Measurements from ENCODE around the gene MPPED1.

DNA sequence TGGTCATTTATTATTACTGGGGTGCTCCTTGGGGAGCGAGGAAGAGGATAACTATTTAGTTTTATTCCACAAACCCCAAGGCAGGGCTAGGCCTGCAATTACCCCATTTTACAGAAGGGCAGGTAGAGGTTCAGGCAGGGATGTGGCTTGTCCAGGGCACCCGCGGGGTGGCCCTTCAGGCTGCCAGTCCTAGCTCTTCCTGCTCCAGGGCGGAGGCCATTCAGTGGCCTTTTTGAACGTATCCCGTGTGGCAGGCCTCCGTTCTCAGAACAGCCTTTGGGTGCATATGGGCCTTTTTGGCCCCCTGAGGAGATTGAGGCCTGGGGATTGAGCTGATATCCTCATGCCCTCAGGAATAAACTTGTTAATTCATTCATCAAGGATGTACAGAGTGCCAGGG, 66.2 kb downstream of the MPPED1 start:
- TF ChIP-seq, protein P1, sequence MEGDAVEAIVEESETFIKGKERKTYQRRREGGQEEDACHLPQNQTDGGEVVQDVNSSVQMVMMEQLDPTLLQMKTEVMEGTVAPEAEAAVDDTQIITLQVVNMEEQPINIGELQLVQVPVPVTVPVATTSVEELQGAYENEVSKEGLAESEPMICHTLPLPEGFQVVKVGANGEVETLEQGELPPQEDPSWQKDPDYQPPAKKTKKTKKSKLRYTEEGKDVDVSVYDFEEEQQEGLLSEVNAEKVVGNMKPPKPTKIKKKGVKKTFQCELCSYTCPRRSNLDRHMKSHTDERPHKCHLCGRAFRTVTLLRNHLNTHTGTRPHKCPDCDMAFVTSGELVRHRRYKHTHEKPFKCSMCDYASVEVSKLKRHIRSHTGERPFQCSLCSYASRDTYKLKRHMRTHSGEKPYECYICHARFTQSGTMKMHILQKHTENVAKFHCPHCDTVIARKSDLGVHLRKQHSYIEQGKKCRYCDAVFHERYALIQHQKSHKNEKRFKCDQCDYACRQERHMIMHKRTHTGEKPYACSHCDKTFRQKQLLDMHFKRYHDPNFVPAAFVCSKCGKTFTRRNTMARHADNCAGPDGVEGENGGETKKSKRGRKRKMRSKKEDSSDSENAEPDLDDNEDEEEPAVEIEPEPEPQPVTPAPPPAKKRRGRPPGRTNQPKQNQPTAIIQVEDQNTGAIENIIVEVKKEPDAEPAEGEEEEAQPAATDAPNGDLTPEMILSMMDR (conservative IDR thresholded peaks at IDR 0.05) = no peak
- TF ChIP-seq ZFX (IDR thresholded peaks at IDR 0.05) = no peak

All from C4-2B (cell line).